Neural cell (in vitro differentiated cells): ENCODE measurements around the gene PSMA4.

Experiments
- CTCF ChIP-seq: fragments of 450-650 bp; IDR thresholded peaks from 2 replicates; pipeline ENCODE4 v1.5.1; 2014; ENCODE audit warnings: antibody characterized with exemption, mild to moderate bottlenecking, moderate library complexity; ENCODE audit not compliant: poor library complexity, severe bottlenecking
- EP300 ChIP-seq: fragments of 450-650 bp; conservative IDR thresholded peaks from 2 replicates; pipeline ENCODE4 v1.6.1; 2014; ENCODE audit warnings: antibody characterized with exemption, mild to moderate bottlenecking, moderate library complexity; ENCODE audit not compliant: poor library complexity, severe bottlenecking
- EZH2 ChIP-seq: fragments of 200-600, 300-800 bp; shearing (Covaris generic), sonication (generic); IDR thresholded peaks from 2 replicates; pipeline ENCODE4 v1.6.1; 2014; ENCODE audit warnings: antibody characterized with exemption, low read length, borderline replicate concordance, mild to moderate bottlenecking; ENCODE audit not compliant: insufficient read depth, poor library complexity, severe bottlenecking
- MXI1 ChIP-seq: fragments of 450-650 bp; conservative IDR thresholded peaks from 2 replicates; pipeline ENCODE4 v1.6.1; 2014; ENCODE audit warnings: antibody characterized with exemption, mild to moderate bottlenecking; ENCODE audit not compliant: poor library complexity, severe bottlenecking
- POLR2AphosphoS5 ChIP-seq: IDR thresholded peaks from 2 replicates; pipeline ENCODE4 v1.6.1; 2012
- RAD21 ChIP-seq: fragments of 450-650 bp; conservative IDR thresholded peaks from 2 replicates; pipeline ENCODE4 v1.6.1; 2014; ENCODE audit warnings: antibody characterized with exemption, mild to moderate bottlenecking, moderate library complexity
- SMC3 ChIP-seq: fragments of 450-650 bp; conservative IDR thresholded peaks from 2 replicates; pipeline ENCODE4 v1.6.1; 2014; ENCODE audit warnings: antibody characterized with exemption, mild to moderate bottlenecking, moderate library complexity; ENCODE audit not compliant: poor library complexity
- TAF1 ChIP-seq: IDR thresholded peaks from 2 replicates; pipeline ENCODE4 v1.6.1; 2012; ENCODE audit warnings: low read depth
- TF ChIP-seq, protein P1 (sequence below): IDR thresholded peaks from 2 replicates; pipeline ENCODE4 v1.6.1; 2012; ENCODE audit warnings: borderline replicate concordance

DNA sequence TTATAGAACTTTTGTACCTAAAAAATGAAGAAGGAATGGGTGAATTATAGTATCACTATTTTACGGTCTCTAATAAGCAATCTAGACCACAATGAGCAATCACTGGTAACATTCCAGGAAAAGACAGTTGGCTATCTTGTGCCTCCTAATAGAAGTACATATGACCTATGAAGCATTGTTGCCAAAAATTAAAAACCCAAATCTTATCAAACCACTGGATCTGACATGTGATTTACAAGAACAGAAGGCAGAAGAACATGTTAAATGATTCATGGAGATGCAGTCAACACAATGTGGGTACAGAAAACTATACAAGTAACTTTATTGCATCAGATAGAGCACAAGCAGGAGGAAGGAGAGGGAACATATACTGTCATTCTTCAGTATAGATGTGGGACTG, 47.4 kb upstream of the PSMA4 start:
- TF ChIP-seq POLR2AphosphoS5: no peak
- TF ChIP-seq CTCF: no peak
- no peak for TF ChIP-seq EP300
- no peak for TF ChIP-seq EZH2
- TF ChIP-seq, protein P1, sequence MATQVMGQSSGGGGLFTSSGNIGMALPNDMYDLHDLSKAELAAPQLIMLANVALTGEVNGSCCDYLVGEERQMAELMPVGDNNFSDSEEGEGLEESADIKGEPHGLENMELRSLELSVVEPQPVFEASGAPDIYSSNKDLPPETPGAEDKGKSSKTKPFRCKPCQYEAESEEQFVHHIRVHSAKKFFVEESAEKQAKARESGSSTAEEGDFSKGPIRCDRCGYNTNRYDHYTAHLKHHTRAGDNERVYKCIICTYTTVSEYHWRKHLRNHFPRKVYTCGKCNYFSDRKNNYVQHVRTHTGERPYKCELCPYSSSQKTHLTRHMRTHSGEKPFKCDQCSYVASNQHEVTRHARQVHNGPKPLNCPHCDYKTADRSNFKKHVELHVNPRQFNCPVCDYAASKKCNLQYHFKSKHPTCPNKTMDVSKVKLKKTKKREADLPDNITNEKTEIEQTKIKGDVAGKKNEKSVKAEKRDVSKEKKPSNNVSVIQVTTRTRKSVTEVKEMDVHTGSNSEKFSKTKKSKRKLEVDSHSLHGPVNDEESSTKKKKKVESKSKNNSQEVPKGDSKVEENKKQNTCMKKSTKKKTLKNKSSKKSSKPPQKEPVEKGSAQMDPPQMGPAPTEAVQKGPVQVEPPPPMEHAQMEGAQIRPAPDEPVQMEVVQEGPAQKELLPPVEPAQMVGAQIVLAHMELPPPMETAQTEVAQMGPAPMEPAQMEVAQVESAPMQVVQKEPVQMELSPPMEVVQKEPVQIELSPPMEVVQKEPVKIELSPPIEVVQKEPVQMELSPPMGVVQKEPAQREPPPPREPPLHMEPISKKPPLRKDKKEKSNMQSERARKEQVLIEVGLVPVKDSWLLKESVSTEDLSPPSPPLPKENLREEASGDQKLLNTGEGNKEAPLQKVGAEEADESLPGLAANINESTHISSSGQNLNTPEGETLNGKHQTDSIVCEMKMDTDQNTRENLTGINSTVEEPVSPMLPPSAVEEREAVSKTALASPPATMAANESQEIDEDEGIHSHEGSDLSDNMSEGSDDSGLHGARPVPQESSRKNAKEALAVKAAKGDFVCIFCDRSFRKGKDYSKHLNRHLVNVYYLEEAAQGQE: no peak
- no peak for TF ChIP-seq TAF1
- no peak for TF ChIP-seq RAD21
- TF ChIP-seq SMC3: no peak
- no peak for TF ChIP-seq MXI1
